Keratinocyte (primary cell): ENCODE results near the gene NAXE. TPM values are rescaled to one million over a fixed set of nuclear protein-coding genes. Genes with fewer than 3 reads are reported as not detected.

Experiments used
- DNase-seq: peaks from one replicate; pipeline ENCODE4 v3.0.0-alpha.2; 2011; ENCODE audit warnings: low read depth, missing footprints, low spot score
- FAIRE-seq: peaks from 2 replicates; lab custom pipeline; 2011; peaks lifted over from hg19 to GRCh38; lab: Jason Lieb, UNC
- H2AFZ ChIP-seq: 2 replicates; pipeline ENCODE4 v1.6.0; 2012; ENCODE audit warnings: low read length, control low read depth, inconsistent platforms; ENCODE audit not compliant: control insufficient read depth
- H3K27ac ChIP-seq: 2 replicates; pipeline ENCODE4 v1.5.1; 2011; ENCODE audit warnings: low read length; ENCODE audit not compliant: control insufficient read depth, insufficient read depth
- H3K27me3 ChIP-seq: 3 replicates; pipeline ENCODE4 v1.6.0; 2011; ENCODE audit warnings: low read length; ENCODE audit not compliant: control insufficient read depth, insufficient read depth; ENCODE audit errors: extremely low read depth
- H3K36me3 ChIP-seq, 2 experiments: 2 replicates in 1 of 2; 3 replicates in 1 of 2; pipeline ENCODE4 v1.5.1; 2011; ENCODE audit warnings: low read length in 2 of 2, mild to moderate bottlenecking in 1 of 2; ENCODE audit not compliant: control insufficient read depth in 2 of 2, insufficient read depth in 2 of 2; ENCODE audit errors: extremely low read depth in 1 of 2
- H3K4me1 ChIP-seq: 3 replicates; pipeline ENCODE4 v1.5.1; 2011; ENCODE audit warnings: low read length; ENCODE audit not compliant: control insufficient read depth, insufficient read depth; ENCODE audit errors: extremely low read depth
- H3K4me2 ChIP-seq: 3 replicates; pipeline ENCODE4 v1.6.0; 2011; ENCODE audit warnings: low read depth, low read length; ENCODE audit not compliant: control insufficient read depth, insufficient read depth; ENCODE audit errors: extremely low read depth
- H3K4me3 ChIP-seq, 3 experiments: fragments of 200-600 bp in 1 of 3; sonication (generic) in 1 of 3; 2 replicates in 2 of 3; 3 replicates in 1 of 3; pipeline ENCODE4 v1.5.1; 2011 to 2016; ENCODE audit warnings: low read length in 3 of 3, mild to moderate bottlenecking in 3 of 3, control low read depth in 2 of 3, inconsistent platforms in 1 of 3, low read depth in 1 of 3, mixed read lengths in 1 of 3, mixed run types in 1 of 3, moderate library complexity in 1 of 3; ENCODE audit not compliant: control insufficient read depth in 2 of 3, insufficient read depth in 2 of 3; ENCODE audit errors: extremely low read depth in 1 of 3
- H3K79me2 ChIP-seq: 2 replicates; pipeline ENCODE4 v1.6.0; 2012; ENCODE audit warnings: low read length; ENCODE audit not compliant: control insufficient read depth, insufficient read depth
- H3K9ac ChIP-seq: 3 replicates; pipeline ENCODE4 v1.6.0; 2011; ENCODE audit warnings: low read length; ENCODE audit not compliant: control insufficient read depth, insufficient read depth; ENCODE audit errors: extremely low read depth
- H3K9me1 ChIP-seq: 3 replicates; pipeline ENCODE4 v1.6.0; 2011; ENCODE audit warnings: low read length; ENCODE audit not compliant: control insufficient read depth, insufficient read depth; ENCODE audit errors: extremely low read depth
- H3K9me3 ChIP-seq: 2 replicates; pipeline ENCODE4 v1.5.1; 2012; ENCODE audit warnings: low read depth, low read length; ENCODE audit not compliant: control insufficient read depth
- H4K20me1 ChIP-seq: 3 replicates; pipeline ENCODE4 v1.6.0; 2011; ENCODE audit warnings: low read length; ENCODE audit not compliant: control insufficient read depth, insufficient read depth; ENCODE audit errors: extremely low read depth
- EZH2 ChIP-seq: IDR thresholded peaks from one replicate; pipeline ENCODE4 v1.6.1; 2012; ENCODE audit warnings: inconsistent platforms, mild to moderate bottlenecking, low read length, moderate library complexity
- dilution Hi-C: fragments of 300-500 bp; cut with MboI; formaldehyde crosslinking; loops from one replicate; pipeline ENCODE4 v1.7.0; 2020; ENCODE audit warnings: low sequenced_read_pairs; ENCODE audit not compliant: extremely low pct_ligation_motif_present
- polyA plus RNA-seq, 5 experiments: library from polyadenylated mRNA; depleted of rRNA in 3 of 5; stranded (reverse) in 3 of 5; stranded (forward) in 1 of 5; unstranded in 1 of 5; fragments of >200 nt; gene quantifications; 1 replicate in 1 of 5; 2 replicates in 3 of 5; 3 replicates in 1 of 5; pipeline versions ENCODE4 v1.2.1 to v1.2.3, GENCODE V29; 2011 to 2012; ENCODE audit warnings: missing spikeins in 2 of 5, low read depth in 1 of 5, low replicate concordance in 1 of 5
- TF ChIP-seq, protein P1 (sequence below), 3 experiments: IDR thresholded peaks in 1 of 3; conservative IDR thresholded peaks in 1 of 3; optimal IDR thresholded peaks in 1 of 3; 2 replicates in 2 of 3; 3 replicates in 1 of 3; pipeline versions ENCODE3 to v1.5.1; 2011; ENCODE audit warnings: low read length in 3 of 3, mild to moderate bottlenecking in 3 of 3, moderate library complexity in 2 of 3, control low read depth in 1 of 3, inconsistent platforms in 1 of 3; ENCODE audit not compliant: insufficient read depth in 2 of 3; ENCODE audit errors: extremely low read depth in 1 of 3

Gene NAXE
- polyA plus RNA-seq, 1 donor (not counting 4 experiments of a cell fraction or from before 2014, with no cell fraction given) = 74.7 TPM

DNA sequence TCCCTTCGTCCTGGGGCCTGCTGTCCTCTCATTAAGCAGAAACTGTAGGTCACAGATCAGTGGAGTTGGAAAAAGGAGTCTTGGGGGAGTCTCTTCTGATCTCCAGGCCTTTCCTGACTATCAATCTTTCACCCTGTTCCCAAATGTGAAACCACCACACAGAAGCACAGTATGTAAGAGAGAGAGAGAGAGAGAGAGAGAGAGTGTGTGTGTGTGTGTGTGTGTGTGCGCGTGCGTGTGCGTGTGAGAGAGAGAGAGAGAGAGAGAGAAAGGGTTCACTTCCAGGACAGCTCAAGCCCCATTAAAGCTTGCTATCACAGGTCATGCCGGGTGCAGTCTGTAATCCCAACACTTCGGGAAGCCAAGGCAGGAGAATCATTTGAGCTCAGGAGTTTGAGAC, 13.5 kb upstream of the NAXE start:
- Histone ChIP-seq H3K4me3 (no peak overlapping the region), H3K4me1 (no peaks in the 10 kb centered on the region), H3K9me1 (no peaks in the 10 kb centered on the region), H3K27ac (no peak overlapping the region), H3K4me2 (no peak overlapping the region), H2AFZ (no peak overlapping the region), H3K27me3 (no peaks in the 10 kb centered on the region), H3K79me2 (no peaks in the 10 kb centered on the region), H3K9me3 (no peaks in the 10 kb centered on the region), H3K9ac (no peak overlapping the region), H4K20me1 (no peaks in the 10 kb centered on the region), H3K36me3 (no peaks in the 10 kb centered on the region)
- FAIRE-seq (no peak), DNase-seq (no peak)
- TF ChIP-seq EZH2 = no peak
- TF ChIP-seq, protein P1, sequence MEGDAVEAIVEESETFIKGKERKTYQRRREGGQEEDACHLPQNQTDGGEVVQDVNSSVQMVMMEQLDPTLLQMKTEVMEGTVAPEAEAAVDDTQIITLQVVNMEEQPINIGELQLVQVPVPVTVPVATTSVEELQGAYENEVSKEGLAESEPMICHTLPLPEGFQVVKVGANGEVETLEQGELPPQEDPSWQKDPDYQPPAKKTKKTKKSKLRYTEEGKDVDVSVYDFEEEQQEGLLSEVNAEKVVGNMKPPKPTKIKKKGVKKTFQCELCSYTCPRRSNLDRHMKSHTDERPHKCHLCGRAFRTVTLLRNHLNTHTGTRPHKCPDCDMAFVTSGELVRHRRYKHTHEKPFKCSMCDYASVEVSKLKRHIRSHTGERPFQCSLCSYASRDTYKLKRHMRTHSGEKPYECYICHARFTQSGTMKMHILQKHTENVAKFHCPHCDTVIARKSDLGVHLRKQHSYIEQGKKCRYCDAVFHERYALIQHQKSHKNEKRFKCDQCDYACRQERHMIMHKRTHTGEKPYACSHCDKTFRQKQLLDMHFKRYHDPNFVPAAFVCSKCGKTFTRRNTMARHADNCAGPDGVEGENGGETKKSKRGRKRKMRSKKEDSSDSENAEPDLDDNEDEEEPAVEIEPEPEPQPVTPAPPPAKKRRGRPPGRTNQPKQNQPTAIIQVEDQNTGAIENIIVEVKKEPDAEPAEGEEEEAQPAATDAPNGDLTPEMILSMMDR (optimal IDR thresholded peaks at IDR 0.05 in 1 of 3, IDR thresholded peaks at IDR 0.05 in 1 of 3, conservative IDR thresholded peaks at IDR 0.05 in 1 of 3; ENCODE audit: extremely low read depth in 1 of 3, insufficient read depth in 2 of 3, low read length in 3 of 3) = no peak
- dilution Hi-C loops = no loop called here

- H3K4me1 ChIP-seq = no peaks in the 10 kb centered on the region
- TF ChIP-seq, protein P1 (optimal IDR thresholded peaks at IDR 0.05 in 1 of 3, IDR thresholded peaks at IDR 0.05 in 1 of 3, conservative IDR thresholded peaks at IDR 0.05 in 1 of 3; ENCODE audit: extremely low read depth in 1 of 3, insufficient read depth in 2 of 3, low read length in 3 of 3) = no peak
- TF ChIP-seq EZH2 = no peak
- H3K4me3 ChIP-seq = no peak within 1 kb of the TSS
- DNase-seq (no peak), FAIRE-seq (no peak)
- dilution Hi-C loops = no loop called here
- no peaks in the 10 kb centered on the region for H3K27me3 ChIP-seq
- no peak within 1 kb of the TSS for H2AFZ ChIP-seq
- H3K36me3 ChIP-seq = no peaks in the 10 kb centered on the region
- H3K9ac ChIP-seq = no peak within 1 kb of the TSS
- H3K27ac ChIP-seq = no peak within 1 kb of the TSS
- H3K79me2 ChIP-seq = no peaks in the 10 kb centered on the region
- H3K4me2 ChIP-seq = no peak within 1 kb of the TSS
- no peaks in the 10 kb centered on the region for H3K9me3 ChIP-seq
- no peaks in the 10 kb centered on the region for H3K9me1 ChIP-seq
- no peaks in the 10 kb centered on the region for H4K20me1 ChIP-seq
These were observed 12.1 kb upstream of the NAXE start, which contains the start of gene TTC24 for GRCh38 chr1:156579472-156579871. TSS of gene TTC24 (plus strand) at chr1:156579723. CDS start at chr1:156581365, 1,642 bp downstream.
